ENCODE data around the gene CADM3. TPM values are rescaled to one million over a fixed set of nuclear protein-coding genes. Genes with fewer than 3 reads are reported as not detected.

Gene CADM3
- total and polyA plus RNA-seq, 3 donors from 2014 or later: 5.7 to 13.4 (median 6.4) TPM

DNA sequence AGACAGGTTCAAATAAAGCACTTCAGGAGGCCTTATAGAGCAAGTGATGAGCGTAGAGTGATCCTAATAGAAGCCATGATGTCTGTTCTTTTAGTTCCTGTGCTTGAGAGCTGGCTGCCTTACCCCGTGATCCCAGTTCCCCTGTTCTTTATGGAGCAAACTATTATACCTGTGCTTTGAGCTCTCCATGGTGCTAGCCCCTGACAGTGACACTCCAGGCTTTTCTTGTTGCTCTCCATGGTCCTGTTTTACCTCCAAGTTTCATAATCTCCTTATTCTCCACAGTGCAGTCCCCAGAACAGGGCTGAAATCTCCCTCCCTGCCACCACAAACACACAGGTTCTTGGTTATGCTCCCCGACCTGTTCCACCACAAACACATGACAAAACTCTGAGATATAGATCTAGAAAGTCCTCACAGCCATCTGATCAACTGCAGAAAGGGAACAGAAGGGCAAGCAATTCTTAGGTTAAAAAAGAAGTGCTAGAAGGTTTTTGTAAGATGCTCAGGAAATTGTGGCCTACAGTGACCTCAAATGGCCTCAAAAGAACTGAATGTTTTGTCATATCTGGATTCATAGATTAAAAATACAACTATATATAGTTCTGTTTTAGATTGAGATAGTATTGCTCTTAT is 6.0 kb downstream of the CADM3 start:
- Histone ChIP-seq H3K4me1 (peaks cover under 1% of the 10 kb centered on the region), H3K27ac (no peak overlapping the region), H3K9me3 (no peaks in the 10 kb centered on the region), H3K36me3 (ENCODE audit: low read depth, missing control alignments) (no peaks in the 10 kb centered on the region), H3K4me3 (no peak overlapping the region), H3K27me3 (no peaks in the 10 kb centered on the region)
- WGBS, 2 donors: 26 to 27% methylated on average over 3 of the region's 3 CpGs
- TF ChIP-seq, protein P1, sequence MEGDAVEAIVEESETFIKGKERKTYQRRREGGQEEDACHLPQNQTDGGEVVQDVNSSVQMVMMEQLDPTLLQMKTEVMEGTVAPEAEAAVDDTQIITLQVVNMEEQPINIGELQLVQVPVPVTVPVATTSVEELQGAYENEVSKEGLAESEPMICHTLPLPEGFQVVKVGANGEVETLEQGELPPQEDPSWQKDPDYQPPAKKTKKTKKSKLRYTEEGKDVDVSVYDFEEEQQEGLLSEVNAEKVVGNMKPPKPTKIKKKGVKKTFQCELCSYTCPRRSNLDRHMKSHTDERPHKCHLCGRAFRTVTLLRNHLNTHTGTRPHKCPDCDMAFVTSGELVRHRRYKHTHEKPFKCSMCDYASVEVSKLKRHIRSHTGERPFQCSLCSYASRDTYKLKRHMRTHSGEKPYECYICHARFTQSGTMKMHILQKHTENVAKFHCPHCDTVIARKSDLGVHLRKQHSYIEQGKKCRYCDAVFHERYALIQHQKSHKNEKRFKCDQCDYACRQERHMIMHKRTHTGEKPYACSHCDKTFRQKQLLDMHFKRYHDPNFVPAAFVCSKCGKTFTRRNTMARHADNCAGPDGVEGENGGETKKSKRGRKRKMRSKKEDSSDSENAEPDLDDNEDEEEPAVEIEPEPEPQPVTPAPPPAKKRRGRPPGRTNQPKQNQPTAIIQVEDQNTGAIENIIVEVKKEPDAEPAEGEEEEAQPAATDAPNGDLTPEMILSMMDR (IDR thresholded peaks at IDR 0.05): no peak
- TF ChIP-seq POLR2A (IDR thresholded peaks at IDR 0.05): no peak
- intact Hi-C loops (cut with DNase I; ENCODE audit: low total_unique reads): no loop called here
- DNase-seq: peak; percentile 65

DNA sequence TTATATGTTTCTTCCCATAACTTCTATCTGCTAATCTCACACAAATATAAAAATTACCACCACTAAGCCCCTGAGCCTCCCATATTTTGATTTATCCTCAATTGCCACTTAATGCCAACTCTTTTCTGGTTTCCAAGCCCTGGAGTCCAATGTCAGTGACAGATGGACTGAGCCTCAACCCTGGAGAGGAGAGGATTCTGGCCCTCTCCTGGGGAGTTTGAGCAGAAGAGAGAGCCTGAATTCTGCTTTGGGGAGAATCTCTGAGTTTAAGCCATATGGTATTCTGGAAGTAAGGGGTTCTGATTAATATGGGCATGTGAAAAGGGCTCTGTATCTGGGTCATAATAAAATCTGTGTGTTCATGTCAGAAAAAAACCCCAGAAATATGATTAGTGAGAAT is 8.5 kb downstream of the CADM3 start:
- Histone ChIP-seq H3K4me1 (no peaks in the 10 kb centered on the region), H3K9me3 (no peaks in the 10 kb centered on the region), H3K4me3 (no peak overlapping the region), H3K27me3 (no peaks in the 10 kb centered on the region), H3K36me3 (ENCODE audit: low read depth, missing control alignments) (no peaks in the 10 kb centered on the region), H3K27ac (no peak overlapping the region)
- intact Hi-C loops (cut with DNase I; ENCODE audit: low total_unique reads): no loop called here
- no peak for TF ChIP-seq POLR2A (IDR thresholded peaks at IDR 0.05)
- TF ChIP-seq, protein P1 (IDR thresholded peaks at IDR 0.05): no peak
- DNase-seq: no peak

GRCh38 chr1:159180516-159180915 is 9.1 kb downstream of the CADM3 start:
- WGBS, 2 donors: 95 to 98% methylated on average over 2 of the region's 2 CpGs
- Histone ChIP-seq H3K36me3 (ENCODE audit: low read depth, missing control alignments) (no peaks in the 10 kb centered on the region), H3K27me3 (no peaks in the 10 kb centered on the region), H3K4me3 (no peak overlapping the region), H3K27ac (no peak overlapping the region), H3K4me1 (no peaks in the 10 kb centered on the region), H3K9me3 (no peaks in the 10 kb centered on the region)
- no peak for DNase-seq
- intact Hi-C loops (cut with DNase I; ENCODE audit: low total_unique reads): no loop called here
- TF ChIP-seq, protein P1 (IDR thresholded peaks at IDR 0.05): no peak
- TF ChIP-seq POLR2A (IDR thresholded peaks at IDR 0.05): no peak

DNA sequence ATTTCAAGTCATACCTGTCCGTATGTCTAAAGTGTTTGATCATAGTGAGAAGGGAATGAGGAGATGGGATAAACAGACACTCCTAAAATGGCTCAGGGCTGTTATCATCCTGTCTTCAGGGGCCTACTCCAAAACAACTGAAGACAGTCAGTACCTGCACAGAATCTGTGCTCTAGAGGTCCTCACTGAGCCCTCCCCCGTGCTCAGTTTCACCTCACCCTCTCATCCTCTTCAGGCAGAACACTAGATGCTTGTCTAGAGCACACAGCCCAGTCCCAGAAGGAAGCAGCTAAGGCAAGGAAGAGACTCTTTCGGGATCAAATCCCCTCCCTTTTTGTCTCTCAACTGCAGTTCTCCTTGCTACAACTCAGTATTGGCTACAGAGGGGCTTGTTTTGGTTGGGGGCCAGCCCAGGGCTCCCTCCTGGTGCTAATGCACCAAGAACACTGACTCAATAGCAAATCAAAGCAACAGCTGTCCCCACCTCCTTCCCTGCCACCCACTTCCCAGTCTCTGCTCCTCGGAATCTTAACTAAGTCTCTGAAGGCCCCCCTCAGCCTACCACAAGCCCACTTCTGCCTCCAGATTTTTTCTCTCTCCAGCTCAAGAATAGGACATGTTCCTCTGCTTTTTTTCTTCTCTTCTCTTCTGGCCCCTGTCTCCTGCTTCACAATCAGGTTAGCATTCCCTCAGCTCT is 10.1 kb downstream of the CADM3 start:
- H3K36me3 ChIP-seq (ENCODE audit: low read depth, missing control alignments): no peaks in the 10 kb centered on the region
- no peak for TF ChIP-seq POLR2A (IDR thresholded peaks at IDR 0.05)
- TF ChIP-seq, protein P1 (IDR thresholded peaks at IDR 0.05): no peak
- WGBS, 2 donors: 48 to 60% methylated on average over 4 of the region's 4 CpGs
- no peaks in the 10 kb centered on the region for H3K27me3 ChIP-seq
- H3K4me3 ChIP-seq: no peak overlapping the region
- no peaks in the 10 kb centered on the region for H3K4me1 ChIP-seq
- intact Hi-C loops (cut with DNase I; ENCODE audit: low total_unique reads): no loop called here
- H3K9me3 ChIP-seq: no peaks in the 10 kb centered on the region
- DNase-seq: no peak
- H3K27ac ChIP-seq: no peak overlapping the region

- Histone ChIP-seq H3K27ac (no peak overlapping the region), H3K4me1 (no peaks in the 10 kb centered on the region), H3K9me3 (no peaks in the 10 kb centered on the region), H3K36me3 (ENCODE audit: low read depth, missing control alignments) (no peaks in the 10 kb centered on the region), H3K4me3 (no peak overlapping the region), H3K27me3 (no peaks in the 10 kb centered on the region)
- no peak for DNase-seq
- no peak for TF ChIP-seq POLR2A (IDR thresholded peaks at IDR 0.05)
- intact Hi-C loops (cut with DNase I; ENCODE audit: low total_unique reads): no loop called here
- WGBS, 2 donors: 66 to 70% methylated on average over 2 of the region's 2 CpGs
These were observed 12.8 kb downstream of the CADM3 start for GRCh38 chr1:159184201-159184600.
